ENCODE measurements around the gene FAM241A.

The FAM241A gene

GRCh38 chr4:112230879-112231778 lies 85.9 kb downstream of the FAM241A start:
- DNase-seq, result peak; percentile 97
- Mint-ChIP-seq H3K36me3 (no peaks in the 10 kb centered on the region), H3K27me3 (peaks cover 9% of the 10 kb centered on the region), H3K4me3 (peak overlapping the region; percentile 78), H3K9me3 (no peaks in the 10 kb centered on the region), H3K4me1 (peaks cover 28% of the 10 kb centered on the region), H3K27ac (peak overlapping the region; percentile 99)
- CTCF ChIA-PET, result interaction anchor here (1.3 to 6.8 kb wide), 2 partner anchors 130 to 292 kb away, joined by 3 to 104 read pairs; no protein-coding TSS in a partner anchor

GRCh38 chr4:112231779-112232713 lies 86.8 kb downstream of the FAM241A start, which contains the start of gene AP1AR:
Gene AP1AR (plus strand): TSS chr4:112231787. CDS start chr4:112232092, 305 bp downstream.
- no peaks in the 10 kb centered on the region for H3K36me3 Mint-ChIP-seq
- H3K4me1 Mint-ChIP-seq, result peaks cover 28% of the 10 kb centered on the region
- H3K4me3 Mint-ChIP-seq, result peak within 1 kb of the TSS; percentile 78
- peak within 1 kb of the TSS; percentile 99 for H3K27ac Mint-ChIP-seq
- peak; percentile 85 for DNase-seq
- CTCF ChIA-PET, result interaction anchor here (0.8 to 6.8 kb wide), 7 partner anchors 13 to 291 kb away, joined by 3 to 104 read pairs (median 4); no protein-coding TSS in a partner anchor
- no peaks in the 10 kb centered on the region for H3K9me3 Mint-ChIP-seq
- peaks cover 9% of the 10 kb centered on the region for H3K27me3 Mint-ChIP-seq

GRCh38 chr4:112234952-112235609 lies 89.8 kb downstream of the FAM241A start:
- CTCF ChIA-PET, result interaction anchor here (0.9 to 6.8 kb wide), 13 partner anchors 8 to 282 kb away, joined by 3 to 104 read pairs (median 4); no protein-coding TSS in a partner anchor
- Mint-ChIP-seq H3K9me3 (no peaks in the 10 kb centered on the region), H3K4me1 (peaks cover 28% of the 10 kb centered on the region), H3K27ac (no peak overlapping the region), H3K27me3 (peaks cover 4% of the 10 kb centered on the region), H3K4me3 (no peak overlapping the region), H3K36me3 (no peaks in the 10 kb centered on the region)
- peak; percentile 71 for DNase-seq

- H3K4me1 Mint-ChIP-seq, result peaks cover 21% of the 10 kb centered on the region
- peaks cover 4% of the 10 kb centered on the region for H3K27me3 Mint-ChIP-seq
- H3K27ac Mint-ChIP-seq, result no peak overlapping the region
- CTCF ChIA-PET, result interaction anchor here (0.9 to 6.8 kb wide), 5 partner anchors 14 to 162 kb away, joined by 3 to 104 read pairs (median 4); no protein-coding TSS in a partner anchor
- H3K36me3 Mint-ChIP-seq, result no peaks in the 10 kb centered on the region
- DNase-seq, result no peak
- H3K9me3 Mint-ChIP-seq, result no peaks in the 10 kb centered on the region
- no peak overlapping the region for H3K4me3 Mint-ChIP-seq
Measured at GRCh38 chr4:112236040-112236439, 90.8 kb downstream of the FAM241A start.

GRCh38 chr4:112238833-112239232 lies 93.6 kb downstream of the FAM241A start:
- DNase-seq, result no peak
- Mint-ChIP-seq H3K27me3 (no peaks in the 10 kb centered on the region), H3K9me3 (no peaks in the 10 kb centered on the region), H3K27ac (no peak overlapping the region), H3K4me3 (no peak overlapping the region), H3K36me3 (no peaks in the 10 kb centered on the region), H3K4me1 (peaks cover 5% of the 10 kb centered on the region)
- CTCF ChIA-PET, result interaction anchor here (1.4 kb wide), 1 partner anchor 9 kb away, joined by 3 read pairs; no protein-coding TSS in a partner anchor
